Activated CD4-positive, alpha-beta T cell treated with anti-CD3 and anti-CD28 coated beads, Interleukin-2, amount 10 ng/mL, durations not matched to agents 7 days and 5 days (primary cell): ENCODE results near the gene RPL22L1. TPM values are rescaled to one million over a fixed set of nuclear protein-coding genes. Genes with fewer than 3 reads are reported as not detected.

ENCODE experiments used
- CTCF ChIA-PET: fragments of 350-600 bp; sonication (Branson Sonifier 250); formaldehyde crosslinking; loops from one replicate; lab custom pipeline; 2021; ENCODE audit warnings: antibody characterized with exemption; lab: Charles Lee
- POLR2A ChIA-PET: fragments of 350-600 bp; sonication (Branson Sonifier 250); formaldehyde crosslinking; loops from one replicate; lab custom pipeline; 2021; ENCODE audit warnings: antibody characterized with exemption; lab: Charles Lee
- DNase-seq: peaks from one replicate; pipeline ENCODE4 v3.0.0-alpha.2; 2020
- H3K27ac Mint-ChIP-seq: one replicate; pipeline ENCODE4 v1.8.0; 2021; ENCODE audit warnings: mild to moderate bottlenecking, moderate library complexity, mixed read lengths
- H3K27me3 Mint-ChIP-seq: one replicate; pipeline ENCODE4 v1.8.0; 2021; ENCODE audit warnings: mixed read lengths
- H3K36me3 Mint-ChIP-seq: one replicate; pipeline ENCODE4 v1.8.0; 2021; ENCODE audit warnings: low read depth, mixed read lengths
- H3K4me1 Mint-ChIP-seq: one replicate; pipeline ENCODE4 v1.8.0; 2021; ENCODE audit warnings: mixed read lengths
- H3K4me3 Mint-ChIP-seq: one replicate; pipeline ENCODE4 v1.8.0; 2021; ENCODE audit warnings: mild to moderate bottlenecking, moderate library complexity, mixed read lengths
- H3K9me3 Mint-ChIP-seq: one replicate; pipeline ENCODE4 v1.8.0; 2021; ENCODE audit warnings: mixed read lengths
- total RNA-seq, 2 experiments: library from RNA; stranded (reverse); gene quantifications; one replicate each; pipeline ENCODE4 v1.2.3, GENCODE V29; 2021

The RPL22L1 gene
- 10 to 100 TPM; 42.4 to 58.5 TPM for total RNA-seq

GRCh38 chr3:170869645-170870593 is at the start of gene RPL22L1:
RPL22L1 (minus strand) TSS chr3:170870195; CDS start chr3:170870167, 28 bp downstream.
- CTCF ChIA-PET: interaction anchor here (0.6 to 2.0 kb wide), 4 partner anchors 26 to 792 kb away, joined by 3 to 6 read pairs (median 3); partner anchors contain the start of gene EIF5A2
- Mint-ChIP-seq H3K27me3 (no peaks in the 10 kb centered on the region), H3K27ac (peak within 1 kb of the TSS; percentile 96), H3K9me3 (peaks cover 2% of the 10 kb centered on the region), H3K4me1 (peaks cover 27% of the 10 kb centered on the region), H3K4me3 (peak within 1 kb of the TSS; percentile 88), H3K36me3 (peaks cover 36% of the 10 kb centered on the region)
- DNase-seq: peak; percentile 95
- POLR2A ChIA-PET: interaction anchor here (0.6 to 0.9 kb wide), 2 partner anchors 39 to 1726 kb away, joined by 3 to 4 read pairs; no protein-coding TSS in a partner anchor

GRCh38 chr3:170918715-170919114 is 48.7 kb upstream of the RPL22L1 start:
- no peak for DNase-seq
- no peak overlapping the region for H3K4me3 Mint-ChIP-seq
- no peak overlapping the region for H3K27ac Mint-ChIP-seq
- H3K4me1 Mint-ChIP-seq: no peaks in the 10 kb centered on the region
- H3K36me3 Mint-ChIP-seq: no peaks in the 10 kb centered on the region
- H3K9me3 Mint-ChIP-seq: peaks cover 19% of the 10 kb centered on the region
- ChIA-PET POLR2A (no interaction called here), CTCF (interaction anchor here (1.2 kb wide), 1 partner anchor 9 kb away, joined by 4 read pairs; no protein-coding TSS in a partner anchor)
- peaks cover 23% of the 10 kb centered on the region for H3K27me3 Mint-ChIP-seq

DNA sequence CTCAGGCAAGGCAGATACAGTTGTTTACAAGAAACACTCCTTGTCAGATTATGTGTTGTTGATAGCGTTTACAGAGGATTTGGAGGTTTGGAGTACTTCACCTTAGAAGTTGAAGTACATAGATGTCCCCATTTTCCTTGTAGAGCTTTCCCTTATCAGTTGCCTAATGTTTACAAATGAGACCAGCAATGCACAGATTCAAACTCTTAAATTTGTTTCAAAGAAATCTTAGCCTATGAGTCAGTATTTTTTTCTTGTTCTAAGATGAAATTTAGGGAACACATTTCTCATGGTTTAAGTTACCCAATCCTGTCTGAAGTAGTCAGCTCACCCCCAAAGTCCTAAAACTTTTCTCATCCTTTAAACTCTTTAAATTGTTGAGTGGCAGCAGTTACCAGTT is 44.7 kb upstream of the RPL22L1 start:
- Mint-ChIP-seq H3K4me3 (no peak overlapping the region), H3K27ac (no peak overlapping the region), H3K36me3 (no peaks in the 10 kb centered on the region), H3K27me3 (peaks cover 23% of the 10 kb centered on the region), H3K4me1 (no peaks in the 10 kb centered on the region), H3K9me3 (peaks cover 26% of the 10 kb centered on the region)
- DNase-seq: no peak
- POLR2A ChIA-PET: no interaction called here
- CTCF ChIA-PET: interaction anchor here (1.1 kb wide), 1 partner anchor 8 kb away, joined by 6 read pairs; no protein-coding TSS in a partner anchor

- Mint-ChIP-seq H3K27me3 (peaks cover 27% of the 10 kb centered on the region), H3K4me1 (peaks cover 4% of the 10 kb centered on the region), H3K27ac (no peak overlapping the region), H3K9me3 (peaks cover 31% of the 10 kb centered on the region), H3K36me3 (no peaks in the 10 kb centered on the region), H3K4me3 (no peak overlapping the region)
- ChIA-PET POLR2A (no interaction called here), CTCF (interaction anchor here (0.6 to 1.1 kb wide), 3 partner anchors 8 to 634 kb away, joined by 3 to 6 read pairs (median 4); no protein-coding TSS in a partner anchor)
- no peak for DNase-seq
Observed at GRCh38 chr3:170914212-170914611, 44.2 kb upstream of the RPL22L1 start.

DNA sequence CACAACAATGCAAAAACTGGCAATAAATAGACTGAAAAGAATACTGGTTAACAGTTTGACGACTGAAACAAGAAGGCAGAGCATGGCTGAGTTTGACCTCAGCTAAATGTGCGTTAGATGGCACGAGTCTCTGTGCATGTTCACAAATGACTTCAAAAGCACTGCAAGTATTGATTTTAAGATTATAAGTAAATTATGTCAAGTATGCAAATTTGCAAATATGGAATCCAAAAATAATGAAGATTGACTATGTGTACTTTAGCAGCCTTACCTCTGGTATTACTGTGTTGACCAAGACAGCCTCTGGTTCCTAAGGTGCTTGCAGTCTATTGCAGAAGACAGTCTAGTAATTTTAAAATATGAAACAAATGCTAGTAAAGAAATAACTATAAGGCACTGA is 41.1 kb upstream of the RPL22L1 start:
- H3K36me3 Mint-ChIP-seq: no peaks in the 10 kb centered on the region
- H3K27me3 Mint-ChIP-seq: peaks cover 27% of the 10 kb centered on the region
- peaks cover 22% of the 10 kb centered on the region for H3K9me3 Mint-ChIP-seq
- no peak for DNase-seq
- ChIA-PET CTCF (no interaction called here), POLR2A (no interaction called here)
- H3K27ac Mint-ChIP-seq: no peak overlapping the region
- H3K4me1 Mint-ChIP-seq: peaks cover 28% of the 10 kb centered on the region
- no peak overlapping the region for H3K4me3 Mint-ChIP-seq

- Mint-ChIP-seq H3K36me3 (peaks cover 4% of the 10 kb centered on the region), H3K4me1 (peaks cover 32% of the 10 kb centered on the region), H3K4me3 (no peak overlapping the region), H3K27me3 (peaks cover 27% of the 10 kb centered on the region), H3K27ac (no peak overlapping the region), H3K9me3 (peaks cover 21% of the 10 kb centered on the region)
- no peak for DNase-seq
- ChIA-PET CTCF (interaction anchor here (1.2 kb wide), 1 partner anchor 9 kb away, joined by 4 read pairs; no protein-coding TSS in a partner anchor), POLR2A (no interaction called here)
Observed at GRCh38 chr3:170910542-170910941, 40.5 kb upstream of the RPL22L1 start.

DNA sequence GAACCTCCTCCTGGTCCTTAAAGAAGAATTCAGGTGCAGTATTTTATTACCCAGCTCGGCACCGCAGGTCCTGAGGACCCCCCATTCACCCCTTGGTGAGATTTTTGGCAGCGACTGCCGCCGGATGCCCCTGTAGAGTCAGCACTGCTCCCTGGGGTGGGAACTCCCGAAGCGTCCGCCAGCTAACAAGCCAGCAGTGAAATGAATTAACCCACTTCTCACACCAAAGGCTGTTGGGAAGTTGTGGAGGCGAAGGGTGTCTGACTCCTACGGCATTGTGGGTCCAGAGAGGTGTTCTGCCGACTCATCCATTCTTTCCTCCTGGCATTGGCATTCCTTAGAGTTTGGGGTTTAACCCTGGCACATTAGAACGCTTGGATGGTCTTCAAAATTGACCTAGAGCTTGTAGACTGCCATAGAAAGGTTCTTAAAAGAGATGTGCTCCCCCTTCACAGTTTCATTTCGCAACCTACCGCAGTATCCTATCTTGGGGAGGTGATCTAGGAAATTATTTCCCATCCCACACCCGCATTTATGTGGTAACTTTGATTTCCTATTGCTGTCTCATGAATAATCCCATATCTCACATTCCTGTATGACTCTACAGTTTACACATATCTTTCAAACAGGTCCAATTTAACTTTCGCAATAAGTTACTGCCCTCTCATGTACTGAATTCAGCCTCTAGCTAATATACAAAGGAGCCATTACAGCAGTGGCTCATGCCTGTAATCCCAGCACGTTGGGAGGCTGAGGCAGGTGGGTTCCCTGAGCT is 39.3 kb upstream of the RPL22L1 start:
- peaks cover 34% of the 10 kb centered on the region for H3K4me1 Mint-ChIP-seq
- H3K36me3 Mint-ChIP-seq: peaks cover 5% of the 10 kb centered on the region
- DNase-seq: no peak
- peaks cover 23% of the 10 kb centered on the region for H3K27me3 Mint-ChIP-seq
- CTCF ChIA-PET: interaction anchor here (0.7 to 1.2 kb wide), 4 partner anchors 10 to 39 kb away, joined by 3 to 4 read pairs (median 3); partner anchors contain the start of gene RPL22L1
- peak overlapping the region; percentile 26 for H3K27ac Mint-ChIP-seq
- no peak overlapping the region for H3K4me3 Mint-ChIP-seq
- POLR2A ChIA-PET: interaction anchor here (0.9 kb wide), 1 partner anchor 40 kb away, joined by 3 read pairs; no protein-coding TSS in a partner anchor
- H3K9me3 Mint-ChIP-seq: peaks cover 20% of the 10 kb centered on the region

DNA sequence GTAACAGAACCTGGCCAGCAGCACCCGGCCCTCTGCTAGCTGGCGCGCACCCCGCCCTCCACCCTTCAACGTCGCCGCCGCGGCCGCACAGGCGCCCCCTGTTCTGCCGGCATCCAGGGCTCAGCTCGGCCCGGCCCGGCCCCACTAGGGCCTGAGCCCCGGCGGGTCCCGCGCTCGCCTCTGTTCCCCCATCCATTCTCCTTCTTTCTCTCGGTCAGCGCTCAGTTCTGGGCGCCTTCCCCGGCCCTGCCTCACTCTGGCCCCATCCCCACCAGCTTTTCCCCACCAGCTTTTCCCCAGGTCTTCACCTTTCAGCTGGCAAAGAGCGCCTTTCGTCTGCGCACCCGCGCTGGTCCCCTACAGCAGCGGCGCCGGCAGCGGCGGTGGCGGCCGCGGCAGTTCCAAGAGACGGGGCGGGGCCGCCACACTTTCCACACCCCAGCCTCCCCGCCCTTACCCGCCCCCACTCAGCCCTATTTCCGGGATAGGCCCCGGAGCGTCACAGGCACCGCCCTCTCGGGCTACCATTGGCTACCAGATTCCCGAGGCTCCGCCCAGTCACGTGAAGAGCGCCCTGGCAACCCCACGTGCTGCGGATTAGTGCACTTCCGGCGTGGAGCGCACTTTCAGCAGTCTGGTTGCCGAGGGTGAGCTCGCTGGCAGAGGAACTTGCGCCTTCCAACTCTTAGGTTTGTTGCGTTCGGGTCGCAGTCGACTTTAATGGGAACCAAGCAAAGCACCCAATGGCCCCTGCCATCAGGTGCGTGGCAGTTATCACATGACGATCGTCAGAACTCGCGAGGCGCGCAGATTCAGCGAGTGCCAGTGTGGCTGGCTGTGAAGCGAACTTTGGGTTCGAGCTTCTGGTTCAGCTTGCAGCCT is 38.5 kb upstream of the RPL22L1 start, which contains the start of gene EIF5A2:
EIF5A2 (minus strand) TSS at position 403 of the 882 bp plus-strand sequence. CDS start 831 bp downstream, outside the sequence.
- DNase-seq: peak; percentile 98
- Mint-ChIP-seq H3K4me3 (peak within 1 kb of the TSS; percentile 97), H3K27me3 (peaks cover 18% of the 10 kb centered on the region), H3K27ac (peak within 1 kb of the TSS; percentile 98), H3K4me1 (peaks cover 34% of the 10 kb centered on the region), H3K9me3 (peaks cover 20% of the 10 kb centered on the region), H3K36me3 (peaks cover 5% of the 10 kb centered on the region)
- ChIA-PET POLR2A (interaction anchor here (0.9 kb wide), 1 partner anchor 39 kb away, joined by 3 read pairs; no protein-coding TSS in a partner anchor), CTCF (interaction anchor here (0.8 to 1.2 kb wide), 3 partner anchors 35 to 38 kb away, joined by 3 read pairs; partner anchors contain the start of gene RPL22L1)

DNA sequence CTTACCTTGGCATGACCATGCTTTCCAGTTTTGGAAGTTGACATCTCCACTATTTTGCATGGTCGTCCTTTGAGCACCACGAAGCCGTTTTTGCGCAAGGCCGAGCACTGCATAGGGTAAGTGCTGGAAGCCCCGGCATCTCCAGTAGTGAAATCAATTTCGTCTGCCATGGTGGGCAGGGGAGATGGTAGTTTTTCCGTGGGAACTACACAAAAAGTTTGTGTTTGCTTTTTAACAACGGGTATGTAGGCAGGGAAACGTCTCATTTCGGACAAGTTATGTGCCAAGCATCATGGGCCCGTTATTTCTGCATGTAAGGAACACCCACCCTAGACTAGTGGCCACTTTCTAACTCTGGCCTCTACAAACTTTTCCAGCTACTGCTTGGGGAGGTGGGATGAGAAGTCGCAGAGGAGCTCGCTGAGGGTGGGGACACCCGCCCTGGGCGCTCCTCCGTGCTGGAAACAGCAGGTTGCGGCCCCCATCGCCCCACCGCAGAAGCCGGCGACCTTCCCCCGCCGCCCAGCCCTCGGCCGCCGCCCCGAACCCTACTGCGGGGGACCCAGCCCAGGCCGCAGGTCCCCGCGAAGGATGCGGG is 37.7 kb upstream of the RPL22L1 start:
- CTCF ChIA-PET: interaction anchor here (1.1 kb wide), 1 partner anchor 35 kb away, joined by 3 read pairs; no protein-coding TSS in a partner anchor
- DNase-seq: no peak
- peaks cover 34% of the 10 kb centered on the region for H3K4me1 Mint-ChIP-seq
- peaks cover 17% of the 10 kb centered on the region for H3K27me3 Mint-ChIP-seq
- H3K27ac Mint-ChIP-seq: peak overlapping the region; percentile 68
- peak overlapping the region; percentile 97 for H3K4me3 Mint-ChIP-seq
- H3K9me3 Mint-ChIP-seq: peaks cover 19% of the 10 kb centered on the region
- H3K36me3 Mint-ChIP-seq: peaks cover 9% of the 10 kb centered on the region
- POLR2A ChIA-PET: no interaction called here

- peaks cover 36% of the 10 kb centered on the region for H3K4me1 Mint-ChIP-seq
- CTCF ChIA-PET: no interaction called here
- H3K27me3 Mint-ChIP-seq: peaks cover 9% of the 10 kb centered on the region
- H3K36me3 Mint-ChIP-seq: peaks cover 12% of the 10 kb centered on the region
- DNase-seq: no peak
- peaks cover 11% of the 10 kb centered on the region for H3K9me3 Mint-ChIP-seq
- no peak overlapping the region for H3K4me3 Mint-ChIP-seq
- POLR2A ChIA-PET: no interaction called here
- no peak overlapping the region for H3K27ac Mint-ChIP-seq
Observed at GRCh38 chr3:170905862-170906261, 35.9 kb upstream of the RPL22L1 start.

GRCh38 chr3:170903123-170903522 is 33.1 kb upstream of the RPL22L1 start:
- H3K27me3 Mint-ChIP-seq: no peaks in the 10 kb centered on the region
- no peak overlapping the region for H3K4me3 Mint-ChIP-seq
- DNase-seq: no peak
- ChIA-PET CTCF (interaction anchor here (1.2 kb wide), 1 partner anchor 18 kb away, joined by 3 read pairs; no protein-coding TSS in a partner anchor), POLR2A (no interaction called here)
- H3K9me3 Mint-ChIP-seq: no peaks in the 10 kb centered on the region
- peaks cover 26% of the 10 kb centered on the region for H3K4me1 Mint-ChIP-seq
- H3K27ac Mint-ChIP-seq: no peak overlapping the region
- peaks cover 21% of the 10 kb centered on the region for H3K36me3 Mint-ChIP-seq
